Measurements from ENCODE around the gene FILIP1L. TPM values are rescaled to one million over a fixed set of nuclear protein-coding genes. Genes with fewer than 3 reads are reported as not detected.
A peak's percentile ranks its signal among the peaks of the same experiment; 100 is the strongest.

Gene FILIP1L
- total RNA-seq, 2 donors from 2014 or later: 370 to 630 TPM

GRCh38 chr3:100082714-100083113 is 31.6 kb downstream of the FILIP1L start:
- no peak for DNase-seq (ENCODE audit: low spot score)
- intact Hi-C loops (cut with DNase I): no loop called here

GRCh38 chr3:100081986-100082692 is 32.2 kb downstream of the FILIP1L start:
- no peak for DNase-seq (ENCODE audit: low spot score)

GRCh38 chr3:100081311-100081710 is 33.0 kb downstream of the FILIP1L start:
- intact Hi-C loops (cut with DNase I): no loop called here

More at GRCh38 chr3:100081986-100082692, 32.2 kb downstream of the FILIP1L start:
- intact Hi-C loops (cut with DNase I): no loop called here

GRCh38 chr3:100080573-100080972 is 33.7 kb downstream of the FILIP1L start:
- intact Hi-C loops (cut with DNase I): no loop called here
- DNase-seq (ENCODE audit: low spot score): no peak

More at GRCh38 chr3:100081311-100081710, 33.0 kb downstream of the FILIP1L start:
- DNase-seq (ENCODE audit: low spot score): no peak

DNA sequence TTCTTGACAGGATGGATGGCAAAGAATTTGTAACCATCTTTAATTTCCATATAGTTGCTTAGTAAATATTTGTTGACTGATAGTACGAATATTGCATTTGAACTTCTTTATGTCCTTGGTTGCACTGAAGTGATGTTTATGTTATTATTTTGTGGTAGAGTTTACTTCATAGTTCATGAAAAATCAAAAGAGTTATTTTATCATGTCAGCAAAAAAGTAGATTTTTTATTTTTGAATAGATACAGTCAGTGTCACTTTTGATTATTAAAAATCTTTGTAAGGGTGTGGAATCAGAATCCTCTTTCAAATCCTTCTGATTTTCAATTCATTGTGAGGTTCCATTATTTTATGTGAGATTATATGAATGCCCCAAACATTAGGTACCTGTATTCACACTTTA is 35.0 kb downstream of the FILIP1L start:
- DNase-seq (ENCODE audit: low spot score): no peak
- intact Hi-C loops (cut with DNase I): loop anchor here in 1 of 2 donors (10.0 kb wide), 1 partner anchor 75 kb away; no protein-coding TSS in a partner anchor

GRCh38 chr3:100076731-100077529 is 37.4 kb downstream of the FILIP1L start:
- no peak for DNase-seq (ENCODE audit: low spot score)
- intact Hi-C loops (cut with DNase I): loop anchor here in 1 of 2 donors (10.0 kb wide), 1 partner anchor 78 kb away; no protein-coding TSS in a partner anchor

DNA sequence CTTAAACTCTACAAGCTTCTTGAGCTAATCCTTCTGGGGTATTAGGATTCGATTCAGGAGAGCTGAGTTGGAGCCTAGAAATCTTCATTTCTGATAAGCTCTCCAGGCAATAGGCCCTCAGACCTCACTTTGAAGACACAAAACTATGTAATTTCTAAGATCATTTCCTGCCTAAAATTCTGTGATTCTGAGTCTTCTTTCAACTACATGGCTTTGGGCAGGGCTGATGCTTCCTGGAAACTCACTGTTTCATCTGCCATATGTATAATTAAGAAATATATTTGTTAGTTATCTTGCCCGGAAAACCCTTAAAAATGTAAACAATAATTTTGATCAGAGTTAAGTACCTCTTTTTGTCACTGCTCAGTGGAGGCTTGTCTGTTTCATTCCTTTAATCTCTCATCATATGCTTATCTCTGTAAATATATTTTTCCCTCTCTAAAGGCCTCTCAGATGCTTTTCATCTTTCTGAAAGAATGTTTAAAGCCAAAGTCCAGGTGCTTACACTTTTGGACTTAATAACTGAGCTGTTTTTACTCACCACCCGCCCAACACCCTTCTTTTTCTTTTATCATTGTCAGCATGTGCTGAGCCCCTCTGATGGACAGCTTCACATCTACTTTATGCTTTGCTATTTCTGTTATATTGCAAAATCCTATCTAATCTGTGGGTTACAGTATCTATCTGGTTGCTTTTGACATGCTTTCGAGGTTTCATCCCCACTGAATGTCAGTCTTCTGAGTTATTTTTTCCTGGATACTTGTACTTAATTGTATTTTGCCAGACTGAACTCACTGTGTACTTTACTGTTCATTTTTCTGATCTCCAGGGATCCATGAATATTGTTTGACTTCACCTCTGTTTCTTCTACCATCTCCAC is 38.2 kb downstream of the FILIP1L start:
- intact Hi-C loops (cut with DNase I): loop anchor here in 1 of 2 donors (10.0 kb wide), 1 partner anchor 79 kb away; no protein-coding TSS in a partner anchor
- no peak for DNase-seq (ENCODE audit: low spot score)

- DNase-seq (ENCODE audit: low spot score): no peak
- intact Hi-C loops (cut with DNase I): loop anchor here in 1 of 2 donors (10.0 kb wide), 1 partner anchor 80 kb away; no protein-coding TSS in a partner anchor
Measured at GRCh38 chr3:100075196-100075595, 39.1 kb downstream of the FILIP1L start.

- intact Hi-C loops (cut with DNase I): loop anchor here in 1 of 2 donors (5.0 to 10.0 kb wide), 2 partner anchors 81 to 317 kb away; no protein-coding TSS in a partner anchor
- no peak for DNase-seq (ENCODE audit: low spot score)
Measured at GRCh38 chr3:100073714-100074307, 40.5 kb downstream of the FILIP1L start.

- intact Hi-C loops (cut with DNase I): loop anchor here in 1 of 2 donors (5.0 to 10.0 kb wide), 2 partner anchors 82 to 316 kb away; no protein-coding TSS in a partner anchor
- DNase-seq (ENCODE audit: low spot score): no peak
Measured at GRCh38 chr3:100073049-100073713, 41.1 kb downstream of the FILIP1L start.

GRCh38 chr3:100072326-100073048 is 41.8 kb downstream of the FILIP1L start:
- intact Hi-C loops (cut with DNase I): loop anchor here in 1 of 2 donors (5.0 to 10.0 kb wide), 2 partner anchors 82 to 315 kb away; no protein-coding TSS in a partner anchor
- no peak for DNase-seq (ENCODE audit: low spot score)

GRCh38 chr3:100069472-100069871 is 44.8 kb downstream of the FILIP1L start:
- intact Hi-C loops (cut with DNase I): loop anchor here (5.0 to 10.0 kb wide), 2 partner anchors 183 to 185 kb away; no protein-coding TSS in a partner anchor
- no peak for DNase-seq (ENCODE audit: low spot score)

DNA sequence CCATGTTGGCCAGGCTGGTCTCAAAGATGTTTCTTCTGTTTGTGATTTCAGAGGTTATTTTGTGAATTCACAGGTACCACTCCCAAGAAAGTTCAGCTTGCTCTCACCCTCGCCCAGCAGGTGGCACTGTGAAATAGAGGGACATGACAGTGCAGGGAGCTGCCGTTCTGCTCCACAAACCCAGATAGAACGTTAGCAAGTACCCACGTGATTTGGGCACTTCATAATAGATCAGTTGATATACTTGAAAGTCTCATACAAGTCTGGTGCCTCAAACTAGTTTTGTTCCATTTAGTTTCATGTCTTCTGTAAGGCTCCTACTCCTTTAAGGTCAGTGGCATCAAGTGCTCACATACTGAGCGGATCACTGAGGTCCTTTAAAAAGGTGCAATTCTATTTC is 45.5 kb downstream of the FILIP1L start:
- intact Hi-C loops (cut with DNase I): loop anchor here (5.0 to 10.0 kb wide), 2 partner anchors 183 to 186 kb away; no protein-coding TSS in a partner anchor
- DNase-seq (ENCODE audit: low spot score): peak; percentile 93

DNA sequence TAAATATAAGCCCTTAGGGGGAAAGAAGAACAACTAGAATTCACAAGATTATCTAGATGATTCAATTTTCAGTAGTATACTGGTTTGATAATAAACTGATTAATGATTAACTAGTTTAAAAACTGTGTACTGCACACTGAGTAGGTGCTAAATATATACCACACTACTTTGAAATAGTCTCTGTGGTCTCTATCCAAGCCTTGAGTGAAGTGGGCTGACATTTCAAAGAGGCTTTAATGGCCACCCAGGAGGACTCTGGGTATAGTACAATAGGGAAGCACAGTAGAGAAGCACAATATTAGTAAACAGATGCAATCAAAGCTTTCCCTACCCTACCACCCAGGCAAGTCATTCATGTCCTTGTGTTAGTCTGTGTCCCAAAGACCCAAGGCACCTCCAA is 46.7 kb downstream of the FILIP1L start:
- intact Hi-C loops (cut with DNase I): loop anchor here (5.0 to 10.0 kb wide), 2 partner anchors 185 to 187 kb away; no protein-coding TSS in a partner anchor
- DNase-seq (ENCODE audit: low spot score): no peak

GRCh38 chr3:100063929-100064461 is 50.3 kb downstream of the FILIP1L start:
- no peak for DNase-seq (ENCODE audit: low spot score)
- intact Hi-C loops (cut with DNase I): loop anchor here in 1 of 2 donors (10.0 kb wide), 1 partner anchor 191 kb away; no protein-coding TSS in a partner anchor

- intact Hi-C loops (cut with DNase I): loop anchor here in 1 of 2 donors (10.0 kb wide), 1 partner anchor 192 kb away; no protein-coding TSS in a partner anchor
- DNase-seq (ENCODE audit: low spot score): no peak
Measured at GRCh38 chr3:100062665-100063064, 51.6 kb downstream of the FILIP1L start.

All from posterior vena cava (tissue), 2 donors.